Effector memory CD8-positive, alpha-beta T cell (primary cell): Measurements from ENCODE around the gene DHX8.
"Not testable (repeated sequence)": the region's sequence is repeated elsewhere in the genome, so short reads cannot be mapped to it uniquely, and the experiment has no call there.

Source experiments
- ATAC-seq: fragments of 150-1000 bp; cut with Tn5 transposase; replicated peaks from 2 replicates; pipeline ENCODE4 v1.10.0; 2021; ENCODE audit warnings: mild to moderate bottlenecking, moderate library complexity
- DNase-seq, 3 experiments: peaks; one replicate each; pipeline ENCODE4 v3.0.0; 2021
- H3K27ac Mint-ChIP-seq, 2 donors: one replicate each; pipeline ENCODE4 v1.8.0; 2022; ENCODE audit warnings: mild to moderate bottlenecking in 2 of 2, mixed read lengths in 2 of 2, moderate library complexity in 2 of 2
- H3K27me3 Mint-ChIP-seq, 2 donors: one replicate each; pipeline ENCODE4 v1.8.0; 2022; ENCODE audit warnings: mixed read lengths in 2 of 2
- H3K36me3 Mint-ChIP-seq: one replicate; pipeline ENCODE4 v1.8.0; 2022; ENCODE audit warnings: mild to moderate bottlenecking, moderate library complexity, mixed read lengths; ENCODE audit not compliant: insufficient read depth
- H3K4me1 Mint-ChIP-seq, 2 donors: one replicate each; pipeline ENCODE4 v1.8.0; 2022; ENCODE audit warnings: low read depth in 2 of 2, mixed read lengths in 2 of 2
- H3K4me3 Mint-ChIP-seq, 2 donors: one replicate each; pipeline ENCODE4 v1.8.0; 2022; ENCODE audit warnings: mild to moderate bottlenecking in 2 of 2, mixed read lengths in 2 of 2, moderate library complexity in 2 of 2
- H3K9me3 Mint-ChIP-seq, 2 donors: one replicate each; pipeline ENCODE4 v1.8.0; 2022; ENCODE audit warnings: mixed read lengths in 2 of 2

DHX8 gene

GRCh38 chr17:43468691-43469139 lies 15.1 kb upstream of the DHX8 start:
- no peaks in the 10 kb centered on the region for H3K4me1 Mint-ChIP-seq
- no peaks in the 10 kb centered on the region for H3K9me3 Mint-ChIP-seq
- H3K4me3 Mint-ChIP-seq, result no peak overlapping the region
- H3K27ac Mint-ChIP-seq, result no peak overlapping the region
- DNase-seq (no peak), ATAC-seq (no peak)
- H3K36me3 Mint-ChIP-seq, result peaks cover 2% of the 10 kb centered on the region
- H3K27me3 Mint-ChIP-seq, result peaks cover 20 to 27% of the 10 kb centered on the region in 2 donors

- DNase-seq, result no peak
- no peak for ATAC-seq
- H3K4me3 Mint-ChIP-seq, result no peak overlapping the region
- H3K9me3 Mint-ChIP-seq, result no peaks in the 10 kb centered on the region
- peaks cover 2% of the 10 kb centered on the region for H3K36me3 Mint-ChIP-seq
- H3K27me3 Mint-ChIP-seq, result peaks cover 18 to 22% of the 10 kb centered on the region in 2 donors
- H3K27ac Mint-ChIP-seq, result no peak overlapping the region
- no peaks in the 10 kb centered on the region for H3K4me1 Mint-ChIP-seq
These were observed 14.6 kb upstream of the DHX8 start for GRCh38 chr17:43469145-43469544.

DNA sequence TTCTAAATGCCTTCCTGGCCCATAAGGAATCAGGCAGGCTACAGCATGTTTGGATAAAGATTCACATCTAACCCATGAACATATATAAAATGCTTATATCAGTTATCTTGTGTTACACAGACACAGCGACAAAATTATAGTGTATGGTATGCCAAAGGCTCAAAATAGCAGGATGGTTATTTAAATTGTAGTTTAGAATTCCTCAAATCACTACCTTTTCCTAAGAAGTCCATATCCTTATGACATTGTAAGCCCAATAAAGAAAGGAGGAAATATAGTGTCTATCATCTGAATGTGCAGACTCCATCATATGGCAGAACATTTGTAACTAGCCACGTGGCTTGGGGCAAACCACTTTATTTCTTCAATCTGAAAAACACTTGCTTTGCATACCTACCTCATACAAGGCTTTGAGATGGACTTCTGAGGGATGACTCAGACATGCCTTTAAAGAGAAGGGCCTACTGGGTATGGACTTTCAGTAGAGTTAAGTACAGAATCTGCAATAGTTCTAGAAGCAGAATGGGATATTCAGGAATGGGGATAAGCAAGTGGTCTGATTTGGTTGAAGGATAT lies 12.1 kb upstream of the DHX8 start:
- Mint-ChIP-seq H3K27me3 (peaks cover 0 to 9% of the 10 kb centered on the region in 2 donors), H3K4me1 (no peaks in the 10 kb centered on the region), H3K9me3 (no peaks in the 10 kb centered on the region), H3K36me3 (peaks cover 2% of the 10 kb centered on the region), H3K27ac (no peak overlapping the region), H3K4me3 (no peak overlapping the region)
- DNase-seq (no peak), ATAC-seq (no peak)

DNA sequence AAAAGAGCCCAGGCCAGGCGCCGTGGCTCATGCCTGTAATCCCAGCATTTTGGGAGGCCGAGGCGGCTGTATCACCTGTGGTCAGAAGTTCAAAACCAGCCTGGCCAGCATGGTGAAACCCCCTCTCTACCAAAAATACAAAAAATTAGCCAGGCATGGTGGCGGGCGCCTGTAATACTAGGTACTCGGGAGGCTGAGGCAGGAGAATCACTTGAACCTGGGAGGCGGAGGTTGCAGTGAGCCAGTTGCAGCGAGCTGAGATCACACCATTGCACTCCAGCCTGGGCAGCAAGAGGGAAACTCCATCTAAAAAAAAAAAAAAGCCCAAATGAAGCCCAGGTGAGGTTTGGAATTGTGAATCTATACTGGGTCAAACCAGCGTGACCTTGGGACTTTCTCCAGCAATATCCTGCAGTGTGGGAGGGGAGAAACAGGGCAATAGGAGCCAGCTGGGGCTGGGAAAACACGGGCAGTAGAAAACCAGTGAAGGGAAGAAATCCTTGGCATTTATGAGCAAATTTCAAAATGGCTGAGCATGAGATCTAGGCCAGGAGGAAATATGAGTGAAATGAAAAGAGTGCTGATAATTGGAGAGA lies 8.2 kb upstream of the DHX8 start:
- no peaks in the 10 kb centered on the region for H3K4me1 Mint-ChIP-seq
- H3K4me3 Mint-ChIP-seq, result no peak overlapping the region
- no peak overlapping the region for H3K27ac Mint-ChIP-seq
- no peaks in the 10 kb centered on the region for H3K36me3 Mint-ChIP-seq
- no peak for ATAC-seq
- no peaks in the 10 kb centered on the region for H3K9me3 Mint-ChIP-seq
- DNase-seq, result no peak
- no peaks in the 10 kb centered on the region for H3K27me3 Mint-ChIP-seq

- not testable (repeated sequence) for ATAC-seq, H3K4me1 Mint-ChIP-seq, H3K9me3 Mint-ChIP-seq, H3K36me3 Mint-ChIP-seq, DNase-seq, H3K27ac Mint-ChIP-seq, H3K4me3 Mint-ChIP-seq, H3K27me3 Mint-ChIP-seq
These were observed 7.5 kb upstream of the DHX8 start for GRCh38 chr17:43476306-43476705.

GRCh38 chr17:43477832-43478634 lies 5.7 kb upstream of the DHX8 start:
- Mint-ChIP-seq H3K27ac (no peak overlapping the region), H3K36me3 (no peaks in the 10 kb centered on the region), H3K9me3 (no peaks in the 10 kb centered on the region), H3K4me3 (no peak overlapping the region), H3K27me3 (no peaks in the 10 kb centered on the region), H3K4me1 (peaks cover 0 to under 1% of the 10 kb centered on the region in 2 donors)
- ATAC-seq, result no peak
- no peak for DNase-seq

GRCh38 chr17:43479948-43480347 lies 3.8 kb upstream of the DHX8 start:
- H3K36me3 Mint-ChIP-seq, result peaks cover 11% of the 10 kb centered on the region
- no peaks in the 10 kb centered on the region for H3K27me3 Mint-ChIP-seq
- peaks cover 10 to 14% of the 10 kb centered on the region in 2 donors for H3K4me1 Mint-ChIP-seq
- no peak for ATAC-seq
- no peak for DNase-seq
- no peak overlapping the region for H3K4me3 Mint-ChIP-seq
- no peaks in the 10 kb centered on the region for H3K9me3 Mint-ChIP-seq
- no peak overlapping the region for H3K27ac Mint-ChIP-seq

DNA sequence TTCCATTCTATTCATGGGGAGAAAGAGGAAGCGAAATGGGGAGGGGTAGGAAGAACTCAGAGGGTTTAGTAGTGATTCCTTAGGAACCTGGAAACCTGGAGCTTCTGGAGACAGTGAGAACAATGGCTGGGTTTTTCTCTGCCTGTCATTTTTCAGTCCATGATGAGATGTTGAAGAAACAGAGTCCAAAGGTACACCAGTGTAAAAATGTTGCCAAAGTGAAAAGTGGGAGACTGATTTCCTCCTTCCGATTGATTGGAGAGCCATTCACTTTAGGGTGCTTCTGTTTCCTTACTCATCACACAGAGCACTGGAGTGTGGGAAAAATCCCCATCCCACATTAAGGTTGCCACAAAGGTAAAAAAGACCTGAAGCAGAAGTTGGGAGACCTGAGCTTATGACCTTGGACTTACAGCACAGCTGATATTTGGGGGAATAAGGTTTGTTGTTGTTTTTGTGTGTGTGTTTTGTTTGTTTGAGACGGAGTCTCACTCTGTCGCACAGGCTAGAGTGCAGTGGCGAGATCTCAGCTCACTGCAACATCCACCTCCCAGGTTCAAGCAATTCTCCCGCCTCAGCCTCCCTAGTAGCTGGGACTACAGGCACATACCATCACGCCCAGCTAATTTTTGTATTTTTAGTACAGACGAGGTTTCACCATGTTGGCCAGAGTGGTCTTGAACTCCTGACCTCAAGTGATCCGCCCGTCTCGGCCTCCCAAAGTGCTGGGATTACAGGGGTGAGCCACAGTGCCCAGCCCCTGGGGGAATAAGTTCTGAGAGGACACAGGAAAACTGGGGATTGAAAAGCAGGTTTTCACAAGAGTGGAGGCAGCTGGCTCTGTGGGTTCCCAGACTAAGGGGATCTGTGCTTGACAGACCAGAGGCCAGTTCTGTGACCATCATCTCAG lies 1.4 kb upstream of the DHX8 start:
- no peak for DNase-seq
- no peak for ATAC-seq
- no peak overlapping the region for H3K27ac Mint-ChIP-seq
- no peak overlapping the region for H3K4me3 Mint-ChIP-seq
- H3K9me3 Mint-ChIP-seq, result no peaks in the 10 kb centered on the region
- no peaks in the 10 kb centered on the region for H3K27me3 Mint-ChIP-seq
- H3K36me3 Mint-ChIP-seq, result peaks cover 13% of the 10 kb centered on the region
- peaks cover 13 to 19% of the 10 kb centered on the region in 2 donors for H3K4me1 Mint-ChIP-seq

DNA sequence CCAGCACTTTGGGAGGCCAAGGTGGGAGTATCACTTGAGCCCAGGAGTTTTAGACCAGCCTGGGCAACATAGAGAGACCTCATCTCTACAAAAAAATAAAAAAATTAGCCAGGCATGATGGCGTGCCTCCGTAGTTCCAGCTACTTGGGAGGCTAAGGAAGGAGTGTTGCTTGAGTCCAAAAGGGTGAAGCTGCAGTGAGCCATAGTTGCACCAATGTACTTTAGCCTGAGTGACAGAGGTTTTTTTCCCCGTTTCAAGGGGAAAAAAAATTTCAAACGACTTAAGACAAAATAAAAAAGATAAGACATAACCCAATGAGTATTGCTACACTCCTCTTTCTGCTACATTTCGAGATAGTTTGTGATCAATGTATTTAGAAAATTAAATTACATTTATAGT lies 6.8 kb downstream of the DHX8 start:
- H3K4me3 Mint-ChIP-seq, result no peak overlapping the region
- H3K9me3 Mint-ChIP-seq, result no peaks in the 10 kb centered on the region
- H3K27ac Mint-ChIP-seq, result no peak overlapping the region

DNA sequence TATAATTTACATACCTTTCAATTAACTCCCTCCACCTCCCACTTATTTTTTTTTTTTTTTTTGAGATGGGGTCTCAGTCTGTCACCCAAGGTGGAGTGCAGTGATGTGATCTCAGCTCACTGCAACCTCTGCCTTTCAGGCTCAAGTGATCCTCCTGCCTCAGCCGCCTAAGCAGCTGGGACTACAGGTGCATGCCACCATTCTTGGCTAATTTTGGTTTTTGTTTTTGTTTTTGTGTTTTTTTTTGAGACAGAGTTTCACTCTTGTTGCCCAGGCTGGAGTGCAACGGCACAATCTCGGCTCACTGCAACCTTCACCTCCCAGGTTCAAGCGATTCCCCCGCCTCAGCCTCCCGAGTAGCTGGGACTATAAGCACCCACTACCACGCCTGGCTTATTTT lies 25.7 kb downstream of the DHX8 start:
- H3K27me3 Mint-ChIP-seq, H3K27ac Mint-ChIP-seq: not testable (repeated sequence)

More for the DNA sequence above, 6.8 kb downstream of the DHX8 start:
- H3K4me1 Mint-ChIP-seq, result peaks cover 0 to 3% of the 10 kb centered on the region in 2 donors
- ATAC-seq (no peak), DNase-seq (no peak)
- H3K27me3 Mint-ChIP-seq, result no peaks in the 10 kb centered on the region
- H3K36me3 Mint-ChIP-seq, result peaks cover 53% of the 10 kb centered on the region

GRCh38 chr17:43511199-43511598 lies 27.4 kb downstream of the DHX8 start:
- not testable (repeated sequence) for H3K4me3 Mint-ChIP-seq, ATAC-seq

More for the DNA sequence above, 25.7 kb downstream of the DHX8 start:
- H3K4me3 Mint-ChIP-seq, H3K4me1 Mint-ChIP-seq, DNase-seq, ATAC-seq, H3K9me3 Mint-ChIP-seq: not testable (repeated sequence)
- H3K36me3 Mint-ChIP-seq, result peaks cover 92% of the 10 kb centered on the region

GRCh38 chr17:43515656-43516055 lies 31.9 kb downstream of the DHX8 start:
- Mint-ChIP-seq H3K36me3 (peaks cover 79% of the 10 kb centered on the region), H3K27me3 (no peaks in the 10 kb centered on the region), H3K9me3 (no peaks in the 10 kb centered on the region), H3K27ac (no peak overlapping the region), H3K4me3 (no peak overlapping the region), H3K4me1 (no peaks in the 10 kb centered on the region)
- DNase-seq, result no peak
- ATAC-seq, result no peak

More at GRCh38 chr17:43511199-43511598, 27.4 kb downstream of the DHX8 start:
- not testable (repeated sequence) for DNase-seq, H3K4me1 Mint-ChIP-seq, H3K27ac Mint-ChIP-seq, H3K9me3 Mint-ChIP-seq, H3K27me3 Mint-ChIP-seq
- H3K36me3 Mint-ChIP-seq, result peaks cover 89% of the 10 kb centered on the region

- ATAC-seq (no peak), DNase-seq (no peak)
- Mint-ChIP-seq H3K27me3 (no peaks in the 10 kb centered on the region), H3K27ac (no peak overlapping the region), H3K4me3 (no peak overlapping the region), H3K36me3 (peaks cover 84% of the 10 kb centered on the region), H3K4me1 (no peaks in the 10 kb centered on the region), H3K9me3 (no peaks in the 10 kb centered on the region)
These were observed 33.4 kb downstream of the DHX8 start for GRCh38 chr17:43517161-43517560.
